A549 (cell line): Measurements from ENCODE around the gene FGGY.

ENCODE experiments used
- CHD4 ChIP-seq: fragments of 200-600 bp; sonication (generic); IDR thresholded peaks from 2 replicates; pipeline ENCODE4 v1.6.1; 2016; ENCODE audit warnings: antibody characterized with exemption, mild to moderate bottlenecking, borderline replicate concordance
- FOSB ChIP-seq: fragments of 250-450 bp; sonication (Bioruptor Pico); IDR thresholded peaks from 2 replicates; pipeline ENCODE4 v1.5.0; 2020; ENCODE audit warnings: mild to moderate bottlenecking, moderate library complexity
- RFX5 ChIP-seq: fragments of 450-650 bp; IDR thresholded peaks from 2 replicates; pipeline ENCODE4 v1.7.1; 2014; ENCODE audit warnings: antibody characterized with exemption, mild to moderate bottlenecking, moderate library complexity
- TF ChIP-seq, protein P1 (sequence below): fragments of 450-650 bp; IDR thresholded peaks from 2 replicates; pipeline ENCODE4 v1.6.1; 2014; ENCODE audit warnings: antibody characterized with exemption
- TF ChIP-seq, protein P2 (sequence below): fragments of >200 bp; sonication (Bioruptor Twin); formaldehyde crosslinking; IDR thresholded peaks from 3 replicates; pipeline ENCODE4 v1.5.1; 2016
- TF ChIP-seq, protein P3 (sequence below): IDR thresholded peaks from 2 replicates; pipeline ENCODE4 v1.6.1; 2012
- TF ChIP-seq, protein P4 (sequence below): fragments of 200-600 bp; sonication (generic); IDR thresholded peaks from 2 replicates; pipeline ENCODE4 v1.6.1; 2016; ENCODE audit warnings: antibody characterized with exemption, mild to moderate bottlenecking, moderate library complexity

GRCh38 chr1:59258412-59259032, 38.4 kb upstream of the FGGY start:
- TF ChIP-seq, protein P1, sequence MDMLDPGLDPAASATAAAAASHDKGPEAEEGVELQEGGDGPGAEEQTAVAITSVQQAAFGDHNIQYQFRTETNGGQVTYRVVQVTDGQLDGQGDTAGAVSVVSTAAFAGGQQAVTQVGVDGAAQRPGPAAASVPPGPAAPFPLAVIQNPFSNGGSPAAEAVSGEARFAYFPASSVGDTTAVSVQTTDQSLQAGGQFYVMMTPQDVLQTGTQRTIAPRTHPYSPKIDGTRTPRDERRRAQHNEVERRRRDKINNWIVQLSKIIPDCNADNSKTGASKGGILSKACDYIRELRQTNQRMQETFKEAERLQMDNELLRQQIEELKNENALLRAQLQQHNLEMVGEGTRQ, result no peak
- TF ChIP-seq, protein P2, sequence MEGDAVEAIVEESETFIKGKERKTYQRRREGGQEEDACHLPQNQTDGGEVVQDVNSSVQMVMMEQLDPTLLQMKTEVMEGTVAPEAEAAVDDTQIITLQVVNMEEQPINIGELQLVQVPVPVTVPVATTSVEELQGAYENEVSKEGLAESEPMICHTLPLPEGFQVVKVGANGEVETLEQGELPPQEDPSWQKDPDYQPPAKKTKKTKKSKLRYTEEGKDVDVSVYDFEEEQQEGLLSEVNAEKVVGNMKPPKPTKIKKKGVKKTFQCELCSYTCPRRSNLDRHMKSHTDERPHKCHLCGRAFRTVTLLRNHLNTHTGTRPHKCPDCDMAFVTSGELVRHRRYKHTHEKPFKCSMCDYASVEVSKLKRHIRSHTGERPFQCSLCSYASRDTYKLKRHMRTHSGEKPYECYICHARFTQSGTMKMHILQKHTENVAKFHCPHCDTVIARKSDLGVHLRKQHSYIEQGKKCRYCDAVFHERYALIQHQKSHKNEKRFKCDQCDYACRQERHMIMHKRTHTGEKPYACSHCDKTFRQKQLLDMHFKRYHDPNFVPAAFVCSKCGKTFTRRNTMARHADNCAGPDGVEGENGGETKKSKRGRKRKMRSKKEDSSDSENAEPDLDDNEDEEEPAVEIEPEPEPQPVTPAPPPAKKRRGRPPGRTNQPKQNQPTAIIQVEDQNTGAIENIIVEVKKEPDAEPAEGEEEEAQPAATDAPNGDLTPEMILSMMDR, result no peak
- TF ChIP-seq CHD4, result no peak
- TF ChIP-seq, protein P3, sequence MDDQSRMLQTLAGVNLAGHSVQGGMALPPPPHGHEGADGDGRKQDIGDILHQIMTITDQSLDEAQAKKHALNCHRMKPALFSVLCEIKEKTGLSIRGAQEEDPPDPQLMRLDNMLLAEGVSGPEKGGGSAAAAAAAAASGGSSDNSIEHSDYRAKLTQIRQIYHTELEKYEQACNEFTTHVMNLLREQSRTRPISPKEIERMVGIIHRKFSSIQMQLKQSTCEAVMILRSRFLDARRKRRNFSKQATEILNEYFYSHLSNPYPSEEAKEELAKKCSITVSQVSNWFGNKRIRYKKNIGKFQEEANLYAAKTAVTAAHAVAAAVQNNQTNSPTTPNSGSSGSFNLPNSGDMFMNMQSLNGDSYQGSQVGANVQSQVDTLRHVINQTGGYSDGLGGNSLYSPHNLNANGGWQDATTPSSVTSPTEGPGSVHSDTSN, result no peak
- no peak for TF ChIP-seq RFX5
- no peak for TF ChIP-seq FOSB (CRISPR knock-in tag)
- TF ChIP-seq, protein P4, sequence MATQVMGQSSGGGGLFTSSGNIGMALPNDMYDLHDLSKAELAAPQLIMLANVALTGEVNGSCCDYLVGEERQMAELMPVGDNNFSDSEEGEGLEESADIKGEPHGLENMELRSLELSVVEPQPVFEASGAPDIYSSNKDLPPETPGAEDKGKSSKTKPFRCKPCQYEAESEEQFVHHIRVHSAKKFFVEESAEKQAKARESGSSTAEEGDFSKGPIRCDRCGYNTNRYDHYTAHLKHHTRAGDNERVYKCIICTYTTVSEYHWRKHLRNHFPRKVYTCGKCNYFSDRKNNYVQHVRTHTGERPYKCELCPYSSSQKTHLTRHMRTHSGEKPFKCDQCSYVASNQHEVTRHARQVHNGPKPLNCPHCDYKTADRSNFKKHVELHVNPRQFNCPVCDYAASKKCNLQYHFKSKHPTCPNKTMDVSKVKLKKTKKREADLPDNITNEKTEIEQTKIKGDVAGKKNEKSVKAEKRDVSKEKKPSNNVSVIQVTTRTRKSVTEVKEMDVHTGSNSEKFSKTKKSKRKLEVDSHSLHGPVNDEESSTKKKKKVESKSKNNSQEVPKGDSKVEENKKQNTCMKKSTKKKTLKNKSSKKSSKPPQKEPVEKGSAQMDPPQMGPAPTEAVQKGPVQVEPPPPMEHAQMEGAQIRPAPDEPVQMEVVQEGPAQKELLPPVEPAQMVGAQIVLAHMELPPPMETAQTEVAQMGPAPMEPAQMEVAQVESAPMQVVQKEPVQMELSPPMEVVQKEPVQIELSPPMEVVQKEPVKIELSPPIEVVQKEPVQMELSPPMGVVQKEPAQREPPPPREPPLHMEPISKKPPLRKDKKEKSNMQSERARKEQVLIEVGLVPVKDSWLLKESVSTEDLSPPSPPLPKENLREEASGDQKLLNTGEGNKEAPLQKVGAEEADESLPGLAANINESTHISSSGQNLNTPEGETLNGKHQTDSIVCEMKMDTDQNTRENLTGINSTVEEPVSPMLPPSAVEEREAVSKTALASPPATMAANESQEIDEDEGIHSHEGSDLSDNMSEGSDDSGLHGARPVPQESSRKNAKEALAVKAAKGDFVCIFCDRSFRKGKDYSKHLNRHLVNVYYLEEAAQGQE, result no peak
